Measurements from ENCODE around the gene HMCES.

HMCES gene

DNA sequence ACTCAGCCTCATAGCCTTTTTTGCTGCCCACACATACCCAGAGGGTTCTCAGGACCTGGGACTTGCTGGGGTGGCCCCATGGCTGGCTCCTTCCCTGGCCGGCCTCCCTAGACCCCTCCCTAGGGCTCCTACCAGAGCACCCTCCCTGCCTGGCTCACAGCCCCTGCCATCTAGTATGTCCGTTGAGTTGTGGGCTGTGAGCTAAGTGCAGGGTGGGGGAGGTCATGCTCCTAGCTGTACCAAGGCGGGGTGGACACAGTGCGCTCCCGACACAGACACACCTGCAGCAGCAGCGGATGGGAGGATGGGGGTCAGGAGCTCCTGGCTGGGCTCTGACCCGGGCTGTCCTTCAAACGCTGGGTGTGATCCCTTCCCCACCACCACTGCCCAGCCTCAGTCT lies 41.6 kb downstream of the HMCES start (continued):
- TF ChIP-seq, protein P1, sequence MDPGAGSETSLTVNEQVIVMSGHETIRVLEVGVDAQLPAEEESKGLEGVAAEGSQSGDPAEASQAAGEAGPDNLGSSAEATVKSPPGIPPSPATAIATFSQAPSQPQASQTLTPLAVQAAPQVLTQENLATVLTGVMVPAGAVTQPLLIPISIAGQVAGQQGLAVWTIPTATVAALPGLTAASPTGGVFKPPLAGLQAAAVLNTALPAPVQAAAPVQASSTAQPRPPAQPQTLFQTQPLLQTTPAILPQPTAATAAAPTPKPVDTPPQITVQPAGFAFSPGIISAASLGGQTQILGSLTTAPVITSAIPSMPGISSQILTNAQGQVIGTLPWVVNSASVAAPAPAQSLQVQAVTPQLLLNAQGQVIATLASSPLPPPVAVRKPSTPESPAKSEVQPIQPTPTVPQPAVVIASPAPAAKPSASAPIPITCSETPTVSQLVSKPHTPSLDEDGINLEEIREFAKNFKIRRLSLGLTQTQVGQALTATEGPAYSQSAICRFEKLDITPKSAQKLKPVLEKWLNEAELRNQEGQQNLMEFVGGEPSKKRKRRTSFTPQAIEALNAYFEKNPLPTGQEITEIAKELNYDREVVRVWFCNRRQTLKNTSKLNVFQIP (CRISPR knock-in tag; IDR thresholded peaks at IDR 0.05; ENCODE audit: borderline replicate concordance, low read depth) = no peak
- TF ChIP-seq BACH2 (CRISPR knock-in tag; IDR thresholded peaks at IDR 0.05; ENCODE audit: borderline replicate concordance) = no peak

DNA sequence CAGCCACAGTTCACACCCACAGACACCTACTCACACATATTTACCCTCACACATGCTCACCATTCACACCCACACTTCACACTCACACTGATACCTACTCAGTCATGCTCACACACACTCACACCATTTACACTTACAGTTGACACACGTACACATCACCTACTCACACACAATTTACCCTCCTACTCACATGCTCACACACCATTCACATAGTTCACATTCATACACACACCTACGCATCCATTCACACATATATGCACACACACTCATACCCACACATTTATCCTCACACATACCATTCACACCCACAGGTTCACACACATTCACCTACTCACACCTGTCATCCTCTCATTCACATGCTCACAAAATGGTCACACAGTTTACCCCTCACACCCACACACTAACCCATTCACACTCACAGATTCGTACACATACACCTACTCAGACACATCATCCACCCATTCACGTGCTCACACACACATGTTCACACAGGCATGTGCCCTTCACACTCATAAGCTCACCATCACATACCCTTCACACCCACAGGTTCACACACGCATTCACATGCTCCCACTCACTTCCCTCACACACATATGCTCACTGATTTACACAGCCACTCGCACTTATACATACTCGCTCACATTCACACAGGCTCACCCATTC lies 42.3 kb downstream of the HMCES start:
- no peak for ATAC-seq

DNA sequence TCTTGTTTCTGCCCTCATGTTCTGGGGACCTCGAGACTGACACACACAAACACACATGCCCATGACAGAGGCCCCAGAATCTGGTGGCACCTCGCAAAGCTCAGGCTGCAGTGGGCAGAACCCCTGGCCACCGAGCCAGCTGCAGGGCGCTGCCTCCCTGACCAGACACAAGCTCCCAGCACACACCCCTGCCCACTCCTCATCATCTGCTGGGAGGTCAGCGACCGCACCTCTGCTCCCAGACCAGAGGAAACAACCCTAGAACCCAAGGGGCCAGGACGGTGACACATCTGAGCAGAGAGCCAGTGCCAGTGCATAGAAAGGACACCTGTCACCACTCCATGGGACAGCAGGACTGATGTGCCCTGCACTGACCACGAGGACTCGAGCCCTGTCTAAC lies 43.2 kb downstream of the HMCES start:
- no peak for ATAC-seq
- TF ChIP-seq ARNTL (CRISPR knock-in tag; IDR thresholded peaks at IDR 0.05; ENCODE audit: borderline replicate concordance, low read depth) (no peak), ZC3H10 (CRISPR knock-in tag; IDR thresholded peaks at IDR 0.05) (no peak), TCF4 (CRISPR knock-in tag; IDR thresholded peaks at IDR 0.05; ENCODE audit: borderline replicate concordance) (no peak)

More for the DNA sequence above, 42.3 kb downstream of the HMCES start:
- TF ChIP-seq ZNF565 (CRISPR knock-in tag; conservative IDR thresholded peaks at IDR 0.05; ENCODE audit: low read depth) (no peak), ZNF8 (CRISPR knock-in tag; IDR thresholded peaks at IDR 0.05) (no peak), ZC3H10 (CRISPR knock-in tag; IDR thresholded peaks at IDR 0.05) (no peak), ZFP30 (CRISPR knock-in tag; IDR thresholded peaks at IDR 0.05) (no peak), ESRRG (CRISPR knock-in tag; IDR thresholded peaks at IDR 0.05) (no peak), GLIS3 (CRISPR knock-in tag; IDR thresholded peaks at IDR 0.05) (no peak), CSDC2 (CRISPR knock-in tag; IDR thresholded peaks at IDR 0.05) (no peak), TCF4 (CRISPR knock-in tag; IDR thresholded peaks at IDR 0.05; ENCODE audit: borderline replicate concordance) (no peak), BACH2 (CRISPR knock-in tag; IDR thresholded peaks at IDR 0.05; ENCODE audit: borderline replicate concordance) (no peak), TOX (CRISPR knock-in tag; IDR thresholded peaks at IDR 0.05; ENCODE audit: borderline replicate concordance) (no peak), ISL1 (CRISPR knock-in tag; IDR thresholded peaks at IDR 0.05) (no peak), SNAI2 (CRISPR knock-in tag; IDR thresholded peaks at IDR 0.05) (no peak), PPARA (CRISPR knock-in tag; IDR thresholded peaks at IDR 0.05; ENCODE audit: borderline replicate concordance) (no peak)
- TF ChIP-seq, protein P2, sequence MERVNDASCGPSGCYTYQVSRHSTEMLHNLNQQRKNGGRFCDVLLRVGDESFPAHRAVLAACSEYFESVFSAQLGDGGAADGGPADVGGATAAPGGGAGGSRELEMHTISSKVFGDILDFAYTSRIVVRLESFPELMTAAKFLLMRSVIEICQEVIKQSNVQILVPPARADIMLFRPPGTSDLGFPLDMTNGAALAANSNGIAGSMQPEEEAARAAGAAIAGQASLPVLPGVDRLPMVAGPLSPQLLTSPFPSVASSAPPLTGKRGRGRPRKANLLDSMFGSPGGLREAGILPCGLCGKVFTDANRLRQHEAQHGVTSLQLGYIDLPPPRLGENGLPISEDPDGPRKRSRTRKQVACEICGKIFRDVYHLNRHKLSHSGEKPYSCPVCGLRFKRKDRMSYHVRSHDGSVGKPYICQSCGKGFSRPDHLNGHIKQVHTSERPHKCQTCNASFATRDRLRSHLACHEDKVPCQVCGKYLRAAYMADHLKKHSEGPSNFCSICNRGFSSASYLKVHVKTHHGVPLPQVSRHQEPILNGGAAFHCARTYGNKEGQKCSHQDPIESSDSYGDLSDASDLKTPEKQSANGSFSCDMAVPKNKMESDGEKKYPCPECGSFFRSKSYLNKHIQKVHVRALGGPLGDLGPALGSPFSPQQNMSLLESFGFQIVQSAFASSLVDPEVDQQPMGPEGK (CRISPR knock-in tag; IDR thresholded peaks at IDR 0.05; ENCODE audit: borderline replicate concordance) = no peak
- TF ChIP-seq, protein P3, sequence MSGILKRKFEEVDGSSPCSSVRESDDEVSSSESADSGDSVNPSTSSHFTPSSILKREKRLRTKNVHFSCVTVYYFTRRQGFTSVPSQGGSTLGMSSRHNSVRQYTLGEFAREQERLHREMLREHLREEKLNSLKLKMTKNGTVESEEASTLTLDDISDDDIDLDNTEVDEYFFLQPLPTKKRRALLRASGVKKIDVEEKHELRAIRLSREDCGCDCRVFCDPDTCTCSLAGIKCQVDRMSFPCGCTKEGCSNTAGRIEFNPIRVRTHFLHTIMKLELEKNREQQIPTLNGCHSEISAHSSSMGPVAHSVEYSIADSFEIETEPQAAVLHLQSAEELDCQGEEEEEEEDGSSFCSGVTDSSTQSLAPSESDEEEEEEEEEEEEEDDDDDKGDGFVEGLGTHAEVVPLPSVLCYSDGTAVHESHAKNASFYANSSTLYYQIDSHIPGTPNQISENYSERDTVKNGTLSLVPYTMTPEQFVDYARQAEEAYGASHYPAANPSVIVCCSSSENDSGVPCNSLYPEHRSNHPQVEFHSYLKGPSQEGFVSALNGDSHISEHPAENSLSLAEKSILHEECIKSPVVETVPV (CRISPR knock-in tag; IDR thresholded peaks at IDR 0.05) = no peak
- TF ChIP-seq, protein P4, sequence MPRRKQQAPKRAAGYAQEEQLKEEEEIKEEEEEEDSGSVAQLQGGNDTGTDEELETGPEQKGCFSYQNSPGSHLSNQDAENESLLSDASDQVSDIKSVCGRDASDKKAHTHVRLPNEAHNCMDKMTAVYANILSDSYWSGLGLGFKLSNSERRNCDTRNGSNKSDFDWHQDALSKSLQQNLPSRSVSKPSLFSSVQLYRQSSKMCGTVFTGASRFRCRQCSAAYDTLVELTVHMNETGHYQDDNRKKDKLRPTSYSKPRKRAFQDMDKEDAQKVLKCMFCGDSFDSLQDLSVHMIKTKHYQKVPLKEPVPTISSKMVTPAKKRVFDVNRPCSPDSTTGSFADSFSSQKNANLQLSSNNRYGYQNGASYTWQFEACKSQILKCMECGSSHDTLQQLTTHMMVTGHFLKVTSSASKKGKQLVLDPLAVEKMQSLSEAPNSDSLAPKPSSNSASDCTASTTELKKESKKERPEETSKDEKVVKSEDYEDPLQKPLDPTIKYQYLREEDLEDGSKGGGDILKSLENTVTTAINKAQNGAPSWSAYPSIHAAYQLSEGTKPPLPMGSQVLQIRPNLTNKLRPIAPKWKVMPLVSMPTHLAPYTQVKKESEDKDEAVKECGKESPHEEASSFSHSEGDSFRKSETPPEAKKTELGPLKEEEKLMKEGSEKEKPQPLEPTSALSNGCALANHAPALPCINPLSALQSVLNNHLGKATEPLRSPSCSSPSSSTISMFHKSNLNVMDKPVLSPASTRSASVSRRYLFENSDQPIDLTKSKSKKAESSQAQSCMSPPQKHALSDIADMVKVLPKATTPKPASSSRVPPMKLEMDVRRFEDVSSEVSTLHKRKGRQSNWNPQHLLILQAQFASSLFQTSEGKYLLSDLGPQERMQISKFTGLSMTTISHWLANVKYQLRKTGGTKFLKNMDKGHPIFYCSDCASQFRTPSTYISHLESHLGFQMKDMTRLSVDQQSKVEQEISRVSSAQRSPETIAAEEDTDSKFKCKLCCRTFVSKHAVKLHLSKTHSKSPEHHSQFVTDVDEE (CRISPR knock-in tag; IDR thresholded peaks at IDR 0.05) = no peak
- TF ChIP-seq, protein P5, sequence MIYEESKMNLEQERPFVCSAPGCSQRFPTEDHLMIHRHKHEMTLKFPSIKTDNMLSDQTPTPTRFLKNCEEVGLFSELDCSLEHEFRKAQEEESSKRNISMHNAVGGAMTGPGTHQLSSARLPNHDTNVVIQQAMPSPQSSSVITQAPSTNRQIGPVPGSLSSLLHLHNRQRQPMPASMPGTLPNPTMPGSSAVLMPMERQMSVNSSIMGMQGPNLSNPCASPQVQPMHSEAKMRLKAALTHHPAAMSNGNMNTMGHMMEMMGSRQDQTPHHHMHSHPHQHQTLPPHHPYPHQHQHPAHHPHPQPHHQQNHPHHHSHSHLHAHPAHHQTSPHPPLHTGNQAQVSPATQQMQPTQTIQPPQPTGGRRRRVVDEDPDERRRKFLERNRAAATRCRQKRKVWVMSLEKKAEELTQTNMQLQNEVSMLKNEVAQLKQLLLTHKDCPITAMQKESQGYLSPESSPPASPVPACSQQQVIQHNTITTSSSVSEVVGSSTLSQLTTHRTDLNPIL (CRISPR knock-in tag; IDR thresholded peaks at IDR 0.05; ENCODE audit: low read depth) = no peak

All from SK-N-SH treated with all-trans-retinoic acid at 6 μM for 48 hours (cell line).